ENCODE data around the gene RILPL1. TPM values are rescaled to one million over a fixed set of nuclear protein-coding genes. Genes with fewer than 3 reads are reported as not detected.
A peak's percentile ranks its signal among the peaks of the same experiment; 100 is the strongest.
"Not testable (repeated sequence)": the region's sequence is repeated elsewhere in the genome, so short reads cannot be mapped to it uniquely, and the experiment has no call there.

The RILPL1 gene
- polyA plus RNA-seq, 1 experiment, result 22.3 TPM

- ChIA-PET POLR2A (no interaction called here), CTCF (no interaction called here)
- TF ChIP-seq CTCF (IDR thresholded peaks at IDR 0.05; ENCODE audit: insufficient read depth, low read depth, low read length), result no peak
- Histone ChIP-seq H3K4me3 (ENCODE audit: low read depth, low read length) (no peak overlapping the region), H3K36me3 (ENCODE audit: control insufficient read depth, insufficient read depth, low read length) (no peaks in the 10 kb centered on the region), H3K27me3 (ENCODE audit: control insufficient read depth, insufficient read depth, low read length) (no peaks in the 10 kb centered on the region)
- no peak for DNase-seq (ENCODE audit: low read depth)
Measured at GRCh38 chr12:123441523-123442164, 91.9 kb downstream of the RILPL1 start.

GRCh38 chr12:123436017-123436964 is 97.2 kb downstream of the RILPL1 start, which contains the start of gene RILPL2:
Gene RILPL2, minus strand, starts transcription at chr12:123436684. Its CDS starts 264 bp downstream, at chr12:123436420.
- Histone ChIP-seq H3K36me3 (ENCODE audit: control insufficient read depth, insufficient read depth, low read length) (no peaks in the 10 kb centered on the region), H3K4me3 (ENCODE audit: low read depth, low read length) (peak within 1 kb of the TSS; percentile 59), H3K27me3 (ENCODE audit: control insufficient read depth, insufficient read depth, low read length) (no peaks in the 10 kb centered on the region)
- CTCF ChIA-PET, result no interaction called here
- POLR2A ChIA-PET, result interaction anchor here (0.6 kb wide), 1 partner anchor 542 kb away, joined by 6 read pairs; no protein-coding TSS in a partner anchor
- DNase-seq (ENCODE audit: low read depth), result peak; percentile 39
- TF ChIP-seq CTCF (IDR thresholded peaks at IDR 0.05; ENCODE audit: insufficient read depth, low read depth, low read length), result 0 out of 2 replicates have a peak, but pooled peaks have one; percentile 10

- peak overlapping the region; percentile 59 for H3K4me3 ChIP-seq (ENCODE audit: low read depth, low read length)
- no peaks in the 10 kb centered on the region; the same call in 1 of the 2 replicates for H3K36me3 ChIP-seq (ENCODE audit: control insufficient read depth, insufficient read depth, low read length)
- TF ChIP-seq CTCF (IDR thresholded peaks at IDR 0.05; ENCODE audit: insufficient read depth, low read depth, low read length), result no peak
- no peaks in the 10 kb centered on the region for H3K27me3 ChIP-seq (ENCODE audit: control insufficient read depth, insufficient read depth, low read length)
- no peak for DNase-seq (ENCODE audit: low read depth)
- ChIA-PET POLR2A (interaction anchor here (0.6 kb wide), 1 partner anchor 543 kb away, joined by 6 read pairs; no protein-coding TSS in a partner anchor), CTCF (interaction anchor here (0.6 to 1.1 kb wide), 2 partner anchors 13 to 148 kb away, joined by 3 read pairs; no protein-coding TSS in a partner anchor)
Measured at GRCh38 chr12:123435636-123436016, 97.9 kb downstream of the RILPL1 start.

- H3K4me3 ChIP-seq (ENCODE audit: low read depth, low read length), result no peak overlapping the region
- no peak for DNase-seq (ENCODE audit: low read depth)
- H3K27me3 ChIP-seq (ENCODE audit: control insufficient read depth, insufficient read depth, low read length), result no peaks in the 10 kb centered on the region
- ChIA-PET CTCF (interaction anchor here (0.6 to 0.8 kb wide), 3 partner anchors 13 to 110 kb away, joined by 3 read pairs; partner anchors contain the start of gene RILPL1), POLR2A (no interaction called here)
- H3K36me3 ChIP-seq (ENCODE audit: control insufficient read depth, insufficient read depth, low read length), result peaks cover 4% of the 10 kb centered on the region
- TF ChIP-seq CTCF (IDR thresholded peaks at IDR 0.05; ENCODE audit: insufficient read depth, low read depth, low read length), result no peak
Measured at GRCh38 chr12:123433615-123434014, 99.9 kb downstream of the RILPL1 start.

- CTCF ChIA-PET, result interaction anchor here (0.7 to 0.8 kb wide), 2 partner anchors 13 to 150 kb away, joined by 3 to 4 read pairs; no protein-coding TSS in a partner anchor
- H3K27me3 ChIP-seq (ENCODE audit: control insufficient read depth, insufficient read depth, low read length); POLR2A ChIA-PET; H3K36me3 ChIP-seq (ENCODE audit: control insufficient read depth, insufficient read depth, low read length); H3K4me3 ChIP-seq (ENCODE audit: low read depth, low read length); DNase-seq (ENCODE audit: low read depth): not testable (repeated sequence)
Measured at GRCh38 chr12:123431951-123432817, 101.3 kb downstream of the RILPL1 start.

GRCh38 chr12:123429101-123429500 is 104.4 kb downstream of the RILPL1 start:
- H3K4me3 ChIP-seq (ENCODE audit: low read depth, low read length); POLR2A ChIA-PET; DNase-seq (ENCODE audit: low read depth); H3K36me3 ChIP-seq (ENCODE audit: control insufficient read depth, insufficient read depth, low read length); H3K27me3 ChIP-seq (ENCODE audit: control insufficient read depth, insufficient read depth, low read length); CTCF ChIA-PET: not testable (repeated sequence)

All from BJ (cell line).